Lung microvascular endothelial cell (primary cell): ENCODE results near the gene HOXC12. TPM values are rescaled to one million over a fixed set of nuclear protein-coding genes. Genes with fewer than 3 reads are reported as not detected.

ENCODE experiments used
- DNase-seq, 2 donors: peaks; one replicate each; pipeline versions ENCODE4 v3.0.0 to v3.0.0-alpha.2; 2010; ENCODE audit warnings: low read depth in 2 of 2
- total RNA-seq: library from RNA; depleted of rRNA; stranded (reverse); fragments of >200 nt; gene quantifications from 2 replicates; pipeline ENCODE4 v1.2.1, GENCODE V29; 2014

Gene HOXC12
- total RNA-seq, 1 donor from 2014 or later, result not detected

DNA sequence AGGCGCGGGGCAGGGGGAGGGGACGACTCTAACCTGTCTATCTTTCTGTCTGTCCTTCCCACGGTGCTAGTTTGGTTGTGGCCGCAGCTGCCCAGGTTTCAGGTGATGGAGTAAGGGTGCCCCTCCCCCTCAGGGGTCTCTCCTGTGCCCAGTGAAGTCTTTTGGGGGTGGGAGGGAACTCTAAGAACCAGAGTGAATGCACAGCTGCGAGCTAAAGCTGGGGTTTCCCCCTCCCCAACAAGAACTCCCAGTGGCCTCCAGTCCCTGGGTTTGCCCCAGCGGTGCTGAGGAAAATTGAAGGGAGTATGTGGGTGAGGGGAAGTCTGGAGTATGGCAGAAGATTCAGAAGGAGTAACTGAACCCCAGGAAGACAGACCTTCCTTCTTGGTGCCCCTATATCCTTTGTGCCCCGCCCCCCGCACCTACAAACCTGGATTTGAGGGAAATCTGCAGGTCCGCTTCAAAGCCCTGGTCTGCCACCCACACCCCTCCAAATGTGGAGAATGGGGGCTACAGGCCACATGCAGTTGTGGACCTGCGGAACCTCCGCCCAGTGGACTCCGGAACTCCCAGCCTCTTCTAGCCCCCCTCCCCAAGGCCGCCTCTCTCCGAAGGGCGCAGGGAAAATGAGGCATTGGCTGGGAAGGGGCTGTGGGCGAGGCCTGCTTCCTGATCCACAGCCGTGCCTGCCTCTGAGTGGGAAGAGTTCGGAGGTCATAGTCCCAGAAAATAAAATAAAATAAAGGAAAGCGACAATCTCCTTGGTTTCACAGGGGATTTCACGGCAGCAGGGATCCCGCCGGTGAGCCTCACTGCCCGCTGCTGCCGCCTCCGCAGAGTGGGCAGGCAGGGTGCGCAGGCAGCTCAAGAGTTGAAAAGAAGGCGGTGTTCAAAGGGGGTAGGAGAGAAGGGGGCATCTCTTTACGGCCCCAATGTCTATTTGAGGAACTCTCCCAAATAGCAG, 41.8 kb downstream of the HOXC12 start:
- no peak for DNase-seq

DNA sequence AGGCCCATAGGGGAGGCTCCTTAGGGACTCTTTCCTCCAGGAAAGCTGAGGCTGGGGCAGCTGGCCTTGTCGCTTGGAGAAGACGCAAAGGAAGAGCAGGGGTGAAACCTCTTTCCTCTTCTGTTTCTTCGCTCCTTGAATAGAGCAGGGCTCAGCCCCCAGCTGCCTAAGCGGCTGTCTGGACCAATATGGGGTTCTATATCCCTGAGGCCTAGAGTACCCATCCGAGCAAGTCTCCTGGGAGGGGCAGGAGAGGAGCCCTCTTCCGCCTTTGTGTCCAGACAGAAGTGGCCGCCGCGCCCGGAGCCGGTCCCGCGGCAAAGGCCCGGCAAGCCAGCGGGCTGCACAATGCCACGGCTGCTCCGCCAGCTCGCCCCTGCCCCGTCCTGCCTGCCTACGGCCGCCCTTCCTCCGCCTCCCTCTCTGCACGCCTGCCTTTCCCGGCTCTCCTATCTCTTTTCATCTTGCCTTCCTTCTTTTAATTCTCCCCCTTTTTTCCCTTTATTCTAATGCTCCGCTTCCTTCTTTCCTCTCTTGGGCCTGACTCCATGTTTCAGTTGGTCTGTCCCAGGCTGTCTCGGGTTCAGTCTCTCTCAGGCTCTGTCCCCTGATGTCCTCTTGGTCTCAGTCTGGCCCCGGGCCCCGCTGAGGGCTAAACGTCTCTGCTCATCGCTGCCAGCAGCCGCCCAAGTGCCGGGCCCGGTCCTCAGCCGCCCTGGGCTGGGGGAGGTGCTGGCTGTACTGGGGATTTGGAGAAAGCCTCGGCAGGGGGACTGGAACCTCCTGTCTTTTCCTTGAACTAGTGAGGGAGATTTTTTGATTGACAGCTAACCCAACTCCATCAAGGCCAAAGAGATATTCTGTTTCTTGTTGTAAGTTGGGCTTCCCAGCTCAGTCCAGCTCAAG, 42.8 kb downstream of the HOXC12 start:
- DNase-seq, result no peak

DNA sequence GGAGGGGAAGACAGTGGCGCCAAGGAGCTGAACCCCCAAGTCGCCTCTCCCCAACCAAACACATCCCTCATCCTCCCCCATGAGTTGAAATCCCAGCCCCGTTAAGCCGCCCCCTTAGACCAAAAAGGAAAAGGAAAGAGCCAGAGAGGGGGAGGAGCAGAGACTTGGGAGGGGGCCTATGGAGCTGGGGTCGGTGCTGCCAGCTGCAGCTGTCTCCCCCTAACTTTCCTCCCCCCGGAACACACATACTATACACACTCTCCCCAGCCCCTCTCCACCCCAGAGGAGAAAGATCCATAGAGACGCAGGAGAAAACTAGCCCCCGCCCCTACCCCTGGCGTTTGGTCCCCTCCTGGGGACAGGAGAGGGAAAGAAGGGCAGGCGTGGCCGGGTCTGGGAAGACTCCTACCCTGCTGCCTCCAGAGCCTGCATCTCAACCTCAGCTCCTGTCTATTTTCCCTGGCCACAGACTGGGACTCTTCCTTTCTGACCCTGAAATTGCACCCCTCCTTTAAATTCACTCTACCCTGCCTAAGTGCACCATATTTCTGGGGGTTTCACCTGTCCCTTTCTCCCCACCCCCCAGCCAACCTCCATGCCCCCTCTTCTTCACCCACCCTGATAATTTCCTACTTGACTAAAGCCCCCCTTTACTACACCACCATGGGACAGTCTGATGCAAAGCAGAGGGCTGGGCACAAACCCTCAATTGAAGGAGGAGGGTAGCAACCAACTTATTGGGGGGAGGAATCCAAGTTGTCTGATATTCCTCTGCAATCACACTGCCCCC, 43.6 kb downstream of the HOXC12 start:
- no peak for DNase-seq

DNA sequence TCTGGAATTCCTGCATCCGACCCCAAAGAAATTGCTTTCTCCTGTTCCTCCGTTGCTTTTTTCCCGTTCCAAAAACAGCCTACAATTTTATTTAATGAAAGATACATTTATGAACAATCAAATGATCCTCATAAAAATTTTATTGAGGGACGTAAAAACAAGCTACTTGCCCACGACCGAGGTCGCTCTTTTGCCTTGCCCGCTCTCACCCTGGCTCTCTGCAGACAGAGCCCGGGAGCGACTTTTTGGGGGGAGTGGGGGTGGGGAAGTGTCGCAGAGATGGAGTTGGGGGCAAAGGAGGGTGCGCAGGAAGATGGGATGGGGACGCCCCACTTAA, 44.2 kb downstream of the HOXC12 start:
- DNase-seq, result no peak

DNA sequence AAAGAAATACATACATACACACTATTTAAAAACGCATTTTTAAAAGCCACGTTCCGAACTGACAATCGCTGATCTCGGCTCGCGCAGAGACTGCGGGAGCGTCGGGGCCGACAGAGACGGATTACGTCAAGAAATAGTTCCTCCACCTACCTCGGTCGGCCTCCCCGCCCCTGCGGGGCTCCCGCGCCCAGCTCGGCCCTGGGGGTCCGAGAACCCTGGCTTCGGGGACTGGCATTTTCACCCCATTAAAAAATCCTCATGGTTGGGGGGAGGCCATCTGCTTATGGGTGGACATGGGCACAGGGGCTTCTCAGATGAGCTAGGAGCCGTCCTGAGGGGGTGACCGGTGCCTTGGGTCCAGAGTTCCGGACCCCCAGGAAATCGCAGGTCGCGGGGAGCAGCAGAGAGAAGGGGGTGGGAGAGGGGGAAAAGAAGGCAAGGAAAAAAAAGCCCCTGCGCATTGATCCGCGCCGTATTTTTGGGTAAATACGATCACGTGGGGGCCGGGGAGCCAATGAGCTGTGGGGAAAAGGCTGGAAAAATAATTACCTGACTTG, 44.9 kb downstream of the HOXC12 start:
- peak in 1 of 2 donors; percentile 31 for DNase-seq

DNA sequence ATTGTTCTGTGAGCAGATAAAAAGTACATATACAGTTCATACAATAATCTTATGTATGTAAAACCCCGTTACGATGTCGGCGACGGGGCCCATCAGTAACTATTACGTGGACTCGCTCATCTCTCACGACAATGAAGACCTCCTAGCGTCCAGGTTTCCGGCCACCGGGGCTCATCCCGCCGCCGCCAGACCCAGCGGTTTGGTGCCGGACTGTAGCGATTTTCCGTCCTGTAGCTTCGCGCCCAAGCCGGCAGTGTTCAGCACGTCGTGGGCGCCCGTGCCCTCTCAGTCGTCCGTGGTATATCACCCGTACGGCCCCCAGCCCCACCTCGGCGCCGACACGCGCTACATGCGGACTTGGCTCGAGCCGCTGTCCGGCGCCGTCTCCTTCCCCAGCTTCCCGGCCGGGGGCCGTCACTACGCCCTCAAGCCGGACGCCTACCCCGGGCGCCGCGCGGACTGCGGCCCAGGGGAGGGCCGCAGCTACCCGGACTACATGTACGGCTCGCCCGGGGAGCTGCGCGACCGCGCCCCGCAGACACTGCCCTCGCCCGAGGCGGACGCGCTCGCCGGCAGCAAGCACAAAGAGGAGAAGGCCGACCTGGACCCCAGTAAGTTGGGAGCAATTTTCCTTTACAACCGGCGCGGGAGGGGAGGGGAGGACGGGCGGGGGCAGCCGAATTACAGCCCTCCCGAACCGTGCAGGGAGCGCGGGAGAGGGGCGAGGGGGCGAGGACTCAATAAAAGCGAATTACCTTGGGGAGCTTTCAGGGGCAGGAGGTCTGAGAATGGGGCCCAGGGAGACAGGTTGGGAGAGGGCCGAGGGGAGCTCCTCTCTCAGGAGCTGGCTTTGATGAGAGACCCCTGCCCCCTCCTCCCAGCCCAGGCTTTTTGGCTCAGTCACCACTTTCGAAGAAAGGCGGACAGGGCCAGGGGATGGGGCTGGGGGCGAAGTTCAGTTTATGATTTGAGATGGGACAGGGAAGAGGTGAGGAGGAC, 45.7 kb downstream of the HOXC12 start, which contains the start of gene HOXC9:
Gene HOXC9, plus strand, starts transcription at position 46 of the 999 bp plus-strand sequence. Its CDS starts 28 bp downstream, at position 74.
- no peak for DNase-seq

DNA sequence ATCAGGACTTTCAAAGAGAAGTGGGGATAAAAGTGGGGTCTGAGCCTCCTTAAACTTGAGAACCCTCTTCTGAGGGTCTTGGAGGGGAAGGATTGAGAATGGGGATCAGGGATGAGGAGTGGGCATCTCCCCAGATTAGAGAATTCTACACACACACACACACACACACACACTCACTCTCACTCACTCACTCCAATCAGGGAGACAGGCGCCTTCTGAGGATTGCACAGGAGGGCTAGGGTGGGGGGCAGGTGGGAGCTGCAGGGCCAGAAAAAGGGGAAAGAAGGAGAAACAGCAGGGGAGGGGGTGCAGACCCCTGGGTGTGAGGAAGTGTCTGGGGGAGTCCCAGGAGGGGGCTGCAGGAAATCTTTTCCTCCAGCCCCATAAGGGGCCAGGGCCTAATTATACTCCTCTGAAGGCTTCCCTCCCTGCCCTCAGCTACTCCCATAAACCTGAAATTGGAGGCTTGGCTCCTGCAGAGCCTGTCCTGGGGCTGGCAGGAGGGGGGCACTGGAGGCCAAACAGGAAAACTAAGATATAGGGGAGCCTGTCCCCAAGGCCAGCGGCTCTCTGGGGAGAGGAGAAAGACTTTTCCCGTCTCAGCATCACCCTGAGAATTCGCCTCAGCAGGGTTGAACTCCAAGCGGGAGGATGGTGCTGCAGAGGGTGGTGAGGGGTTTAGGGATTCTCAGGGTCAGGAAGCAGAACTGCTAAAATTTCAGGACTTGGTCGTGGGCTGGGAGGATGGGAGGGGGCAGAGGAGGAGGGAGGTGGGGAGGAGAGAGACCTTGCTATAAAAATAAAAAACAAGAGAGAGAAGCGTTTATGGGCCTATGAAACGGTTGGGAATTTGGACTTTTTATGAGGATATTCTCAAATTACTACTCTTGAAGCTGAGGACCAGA, 46.8 kb downstream of the HOXC12 start:
- no peak for DNase-seq

DNA sequence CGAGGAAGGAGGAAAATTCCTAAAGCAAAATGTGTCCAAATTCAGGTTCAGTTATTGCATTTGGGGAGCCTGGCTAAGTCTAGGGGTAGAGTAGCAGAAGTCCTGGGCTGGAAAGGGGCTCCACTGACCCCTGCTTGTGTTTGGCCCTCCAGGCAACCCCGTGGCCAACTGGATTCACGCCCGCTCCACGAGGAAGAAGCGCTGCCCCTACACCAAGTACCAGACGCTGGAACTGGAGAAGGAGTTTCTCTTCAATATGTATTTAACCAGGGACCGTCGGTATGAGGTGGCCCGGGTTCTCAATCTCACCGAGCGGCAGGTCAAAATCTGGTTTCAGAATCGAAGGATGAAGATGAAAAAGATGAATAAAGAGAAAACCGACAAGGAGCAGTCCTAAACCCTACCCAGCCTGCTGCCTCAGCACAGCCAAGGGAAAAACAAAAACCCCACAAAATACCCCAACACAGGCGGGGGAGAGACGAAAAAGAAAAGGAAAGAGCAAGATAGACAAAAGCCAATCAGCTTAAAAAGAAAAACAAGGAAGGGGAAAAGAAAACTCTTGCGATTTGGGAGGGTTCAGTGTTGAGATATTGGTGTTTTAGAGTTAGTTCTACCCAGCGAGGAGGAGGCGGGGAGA, 47.7 kb downstream of the HOXC12 start:
- DNase-seq, result no peak

DNA sequence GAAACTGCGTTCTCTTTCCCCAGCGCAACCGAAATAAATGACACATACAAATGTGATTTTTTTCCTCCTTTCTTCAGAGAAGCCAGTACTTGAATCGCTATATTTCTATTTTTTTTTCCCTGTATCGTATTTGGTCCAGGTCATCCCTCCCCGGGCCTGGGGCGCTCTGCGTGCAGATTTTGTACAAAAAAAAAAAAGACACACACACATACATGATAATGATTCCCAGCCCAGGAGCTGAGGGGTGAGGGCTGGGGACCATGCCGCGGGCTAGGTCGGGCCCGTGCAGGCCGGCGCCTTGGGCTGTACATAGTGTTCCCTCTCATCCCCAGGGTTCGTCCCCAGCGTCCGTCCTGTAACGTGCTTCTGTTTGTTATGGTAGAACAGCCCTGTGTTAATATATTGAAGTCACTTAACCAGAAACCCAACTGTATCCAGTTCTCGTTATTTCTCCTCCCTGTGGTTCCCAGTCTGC, 48.2 kb downstream of the HOXC12 start:
- no peak for DNase-seq

DNA sequence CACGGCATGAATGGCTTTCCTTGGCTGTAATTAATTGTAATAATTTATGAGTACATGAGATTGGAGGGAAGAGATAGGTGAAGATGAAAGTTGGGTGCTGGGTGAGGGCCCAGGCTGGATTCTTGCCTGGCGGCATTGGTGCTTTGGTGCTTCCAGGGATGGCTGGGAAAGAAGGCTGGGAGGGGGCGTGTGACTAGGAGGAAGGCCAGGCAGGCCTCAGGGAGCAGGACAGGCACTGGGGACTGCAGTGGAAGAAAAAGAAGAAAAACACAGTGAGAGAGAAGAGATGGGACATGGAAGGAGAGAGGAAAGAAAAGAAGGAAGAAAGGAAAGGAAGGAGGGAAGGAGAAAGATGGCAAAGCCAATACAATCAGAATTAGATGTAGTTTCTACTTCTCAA, 48.9 kb downstream of the HOXC12 start:
- DNase-seq, result no peak

DNA sequence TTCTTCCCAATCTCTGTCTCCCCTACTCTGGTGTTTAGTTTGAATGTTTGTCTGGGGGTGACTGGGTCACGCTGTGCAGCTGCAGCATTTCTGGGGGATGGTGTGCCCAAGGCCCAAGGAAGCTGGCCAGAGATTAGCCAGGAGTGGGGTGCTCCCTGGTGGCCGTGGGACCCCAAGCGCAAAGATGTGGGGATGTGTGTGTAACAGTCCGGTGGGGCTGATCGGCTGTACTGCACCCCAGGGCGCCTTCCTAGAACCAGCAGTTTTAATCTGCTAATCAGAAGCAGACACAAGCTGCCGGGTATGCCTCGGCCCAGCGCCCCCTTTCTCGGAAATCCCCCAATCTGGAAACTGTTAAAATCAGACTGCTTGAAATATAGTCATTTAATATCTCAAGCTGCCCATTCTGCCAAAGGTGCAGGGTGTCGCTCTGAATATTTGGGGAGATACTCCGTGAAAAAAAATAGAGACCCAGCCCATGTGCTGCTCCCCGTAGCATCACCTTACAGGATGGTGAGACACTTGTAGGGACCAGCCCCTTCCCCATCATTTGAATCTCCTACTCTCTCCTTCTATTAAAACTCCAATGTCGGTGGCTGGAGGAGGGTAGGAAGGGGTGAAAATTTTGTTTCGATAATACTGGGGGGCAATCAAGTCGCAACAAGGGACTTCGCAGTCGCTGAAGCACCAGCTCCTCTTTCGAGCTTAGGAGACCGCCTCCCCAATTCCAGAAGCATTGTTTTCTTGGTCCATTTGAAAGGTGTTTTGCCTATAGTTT, 49.5 kb downstream of the HOXC12 start:
- no peak for DNase-seq

DNA sequence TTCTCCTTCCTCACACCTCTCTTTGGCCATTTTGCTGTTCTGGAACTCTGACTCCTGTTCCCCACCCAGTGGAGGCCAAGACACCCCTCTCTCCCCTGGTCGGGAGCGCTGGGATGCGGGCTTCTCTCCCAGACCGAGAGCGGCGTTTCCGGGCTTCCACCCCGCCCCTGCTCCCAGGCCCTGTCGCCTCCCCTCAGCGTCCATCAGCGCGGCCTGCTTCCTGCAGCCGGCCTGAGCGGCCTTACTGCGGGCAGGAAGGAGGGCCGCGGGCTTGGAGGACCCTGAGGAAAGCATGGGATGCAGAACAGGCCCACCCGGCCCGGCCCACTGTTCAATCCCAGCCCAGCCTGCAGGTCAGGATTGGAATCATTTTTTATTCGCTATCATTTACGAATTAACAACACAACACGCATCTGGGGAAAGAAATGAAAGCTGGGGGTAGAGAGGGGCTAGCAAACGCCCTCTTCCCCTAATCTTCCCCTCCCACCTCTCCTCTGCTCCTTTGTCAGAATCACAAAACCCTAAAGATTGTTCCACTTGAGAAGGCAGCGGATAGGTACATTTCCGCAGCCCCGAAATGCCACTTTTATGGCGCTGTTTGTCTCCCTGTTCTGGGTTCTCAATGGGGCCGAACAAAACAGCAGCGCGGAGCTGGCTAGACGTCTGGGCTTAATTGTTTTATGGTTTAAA, 50.3 kb downstream of the HOXC12 start:
- DNase-seq, result no peak

DNA sequence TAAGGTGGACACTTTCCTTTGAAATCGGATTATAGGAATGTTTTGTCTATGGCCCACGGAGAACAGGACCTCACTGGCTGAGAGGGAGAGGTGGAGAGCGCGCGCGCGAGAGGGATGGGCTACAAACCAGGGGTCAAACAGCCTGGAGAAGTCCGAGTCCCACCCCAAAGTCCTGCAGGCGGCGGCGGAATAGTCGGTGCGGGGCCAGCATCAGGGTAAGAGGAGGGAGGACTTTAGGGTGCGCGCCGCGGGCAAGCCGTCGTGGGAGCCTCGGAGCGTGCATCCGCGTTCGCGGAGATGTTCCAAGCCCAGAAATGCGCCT, 50.8 kb downstream of the HOXC12 start:
- DNase-seq, result no peak

DNA sequence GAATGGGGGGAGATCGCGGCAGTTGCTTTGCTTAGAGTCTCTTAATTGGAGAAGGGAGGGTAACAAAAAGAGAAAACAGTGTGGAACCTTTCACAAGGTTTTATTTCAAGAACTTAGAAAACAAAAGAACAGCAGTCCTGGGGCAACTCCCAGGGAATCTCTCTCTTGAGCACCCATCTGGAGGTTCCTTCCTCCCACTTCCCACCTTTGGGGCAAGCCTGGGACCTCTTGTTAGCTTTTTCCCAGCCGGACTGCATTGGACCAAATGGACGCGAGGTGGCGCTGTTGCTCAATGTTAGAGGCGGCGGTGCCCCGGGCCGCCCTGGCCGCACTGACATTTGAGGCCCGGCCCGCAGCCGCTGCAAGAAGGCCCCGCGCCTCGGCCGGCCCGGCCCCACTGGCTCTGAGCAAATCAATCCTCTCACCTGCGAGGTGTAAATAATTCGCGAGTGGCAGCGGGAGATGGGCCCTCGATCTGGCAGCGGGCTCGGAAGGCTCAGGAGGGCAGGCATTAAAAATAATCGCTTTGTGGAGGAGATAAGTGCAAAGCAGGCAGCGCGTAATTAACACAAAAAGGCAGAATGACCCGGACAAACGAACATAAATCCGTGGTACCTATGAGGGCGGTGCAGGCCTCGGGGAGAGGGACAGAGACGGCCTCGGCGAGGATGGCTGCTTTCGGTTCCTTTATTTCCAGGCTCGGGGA, 51.3 kb downstream of the HOXC12 start:
- DNase-seq, result peak; percentile 82 to 85

DNA sequence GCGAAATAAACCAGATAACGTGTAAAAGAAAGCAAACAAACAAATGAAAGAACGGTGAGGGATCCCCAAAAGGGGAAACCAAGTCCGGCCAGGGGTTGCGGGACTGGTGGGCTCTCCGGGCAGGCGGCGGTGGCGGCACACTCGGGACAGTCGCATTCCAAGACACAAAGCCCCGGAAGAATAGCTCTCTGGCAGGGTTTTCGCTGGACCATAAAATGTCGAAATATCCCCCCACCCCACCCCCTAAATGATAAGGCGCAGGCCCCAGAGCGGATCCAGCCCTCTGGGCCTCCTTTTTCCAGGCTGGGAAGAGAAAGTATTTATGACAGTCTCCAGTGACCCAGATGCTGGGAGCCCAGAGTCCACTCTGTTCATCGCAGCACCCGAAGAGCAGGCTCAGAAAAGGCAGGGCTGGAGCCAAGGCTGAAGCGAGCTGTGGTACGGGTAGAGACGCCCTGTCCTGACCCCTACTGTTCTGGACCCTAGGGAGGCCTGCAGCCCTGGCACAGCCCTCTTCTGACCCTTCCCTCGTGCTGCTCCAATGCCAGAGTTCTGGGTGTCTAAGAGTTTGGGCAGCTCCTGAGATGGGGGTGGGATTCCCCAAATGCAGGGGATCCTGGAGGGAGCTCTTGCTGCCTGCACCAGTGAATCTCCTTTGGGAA, 52.0 kb downstream of the HOXC12 start:
- no peak for DNase-seq
